ENCODE data around the gene PITX1. TPM values are rescaled to one million over a fixed set of nuclear protein-coding genes. Genes with fewer than 3 reads are reported as not detected.

The PITX1 gene
- total RNA-seq, 6 experiments from 2014 or later = not detected

DNA sequence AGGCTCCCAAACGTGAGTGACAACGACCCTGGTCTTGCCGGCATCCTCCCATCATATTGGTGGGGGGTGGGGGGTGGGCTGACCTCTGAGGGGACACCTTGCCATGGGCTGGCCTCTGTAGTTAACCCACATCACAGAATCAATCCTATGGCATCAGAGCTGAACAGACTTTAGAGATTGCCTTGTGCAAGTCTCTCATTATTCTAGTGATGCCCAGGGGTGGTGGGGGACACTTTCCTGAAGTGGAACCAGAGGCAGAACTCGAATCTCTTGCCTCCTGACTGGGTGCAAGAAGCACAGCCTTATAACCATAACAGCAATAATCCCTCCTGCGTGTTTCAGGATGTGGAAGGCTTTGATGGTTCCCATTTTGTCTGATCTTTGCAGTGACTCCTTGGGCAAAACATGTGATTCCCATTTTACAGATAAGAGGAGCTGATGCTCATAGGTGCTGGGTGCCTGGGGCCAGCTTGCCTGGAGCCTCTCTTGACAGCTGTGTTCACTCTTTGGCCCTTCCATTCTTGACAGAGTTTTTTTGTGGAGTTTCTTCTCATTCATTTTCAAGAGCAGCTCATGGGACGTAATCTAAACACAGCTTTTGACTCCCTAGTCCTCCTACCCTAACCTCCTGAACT is 18.6 kb upstream of the PITX1 start:
- ATAC-seq (no peak), DNase-seq (no peak)
- no peaks in the 10 kb centered on the region for H3K4me1 ChIP-seq
- 50% methylated on average over 2 of the region's 6 CpGs for WGBS (ENCODE audit: insufficient coverage, low coverage, low lambda C conversion rate, missing lambda C conversion rate)
- no peaks in the 10 kb centered on the region for H3K9me3 ChIP-seq
- H3K27me3 ChIP-seq = peaks cover 0 to 4% of the 10 kb centered on the region in 2 donors
- TF ChIP-seq, protein P1, sequence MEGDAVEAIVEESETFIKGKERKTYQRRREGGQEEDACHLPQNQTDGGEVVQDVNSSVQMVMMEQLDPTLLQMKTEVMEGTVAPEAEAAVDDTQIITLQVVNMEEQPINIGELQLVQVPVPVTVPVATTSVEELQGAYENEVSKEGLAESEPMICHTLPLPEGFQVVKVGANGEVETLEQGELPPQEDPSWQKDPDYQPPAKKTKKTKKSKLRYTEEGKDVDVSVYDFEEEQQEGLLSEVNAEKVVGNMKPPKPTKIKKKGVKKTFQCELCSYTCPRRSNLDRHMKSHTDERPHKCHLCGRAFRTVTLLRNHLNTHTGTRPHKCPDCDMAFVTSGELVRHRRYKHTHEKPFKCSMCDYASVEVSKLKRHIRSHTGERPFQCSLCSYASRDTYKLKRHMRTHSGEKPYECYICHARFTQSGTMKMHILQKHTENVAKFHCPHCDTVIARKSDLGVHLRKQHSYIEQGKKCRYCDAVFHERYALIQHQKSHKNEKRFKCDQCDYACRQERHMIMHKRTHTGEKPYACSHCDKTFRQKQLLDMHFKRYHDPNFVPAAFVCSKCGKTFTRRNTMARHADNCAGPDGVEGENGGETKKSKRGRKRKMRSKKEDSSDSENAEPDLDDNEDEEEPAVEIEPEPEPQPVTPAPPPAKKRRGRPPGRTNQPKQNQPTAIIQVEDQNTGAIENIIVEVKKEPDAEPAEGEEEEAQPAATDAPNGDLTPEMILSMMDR (IDR thresholded peaks at IDR 0.05) = no peak
- TF ChIP-seq POLR2A (IDR thresholded peaks at IDR 0.05) = no peak
- H3K4me3 ChIP-seq = no peak overlapping the region
- no peaks in the 10 kb centered on the region for H3K36me3 ChIP-seq
- no peak overlapping the region for H3K27ac ChIP-seq
- intact Hi-C loops (cut with DNase I) = no loop called here

DNA sequence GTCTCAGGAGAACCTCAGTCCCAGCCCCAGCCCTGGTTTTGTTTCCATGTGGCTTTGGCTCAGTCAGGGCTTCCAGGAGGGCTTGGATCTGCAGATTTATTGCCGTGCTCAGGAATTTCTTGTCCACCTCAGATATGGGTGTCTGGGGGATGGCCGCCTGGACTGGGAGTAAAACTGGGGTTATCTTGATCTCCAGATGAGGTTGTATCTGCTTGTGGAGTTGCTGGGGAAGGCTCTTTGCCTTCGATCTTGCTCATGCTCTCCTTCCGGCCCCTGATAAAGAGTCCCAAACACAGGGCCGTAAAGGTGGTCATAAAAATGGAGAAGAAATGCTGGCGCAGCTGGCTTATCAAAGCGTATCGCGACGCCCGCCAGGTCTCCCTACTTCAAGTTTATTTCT is 17.8 kb upstream of the PITX1 start:
- DNase-seq = no peak
- TF ChIP-seq POLR2A (IDR thresholded peaks at IDR 0.05) = no peak
- TF ChIP-seq, protein P1 (IDR thresholded peaks at IDR 0.05) = no peak
- ATAC-seq = no peak
- H3K9me3 ChIP-seq = no peaks in the 10 kb centered on the region
- peaks cover 0 to 4% of the 10 kb centered on the region in 2 donors for H3K27me3 ChIP-seq
- H3K4me1 ChIP-seq = no peaks in the 10 kb centered on the region
- intact Hi-C loops (cut with DNase I) = no loop called here
- no peak overlapping the region for H3K27ac ChIP-seq
- H3K36me3 ChIP-seq = no peaks in the 10 kb centered on the region
- WGBS (ENCODE audit: insufficient coverage, low coverage, low lambda C conversion rate, missing lambda C conversion rate) = 68% methylated on average over 10 of the region's 11 CpGs
- H3K4me3 ChIP-seq = no peak overlapping the region

DNA sequence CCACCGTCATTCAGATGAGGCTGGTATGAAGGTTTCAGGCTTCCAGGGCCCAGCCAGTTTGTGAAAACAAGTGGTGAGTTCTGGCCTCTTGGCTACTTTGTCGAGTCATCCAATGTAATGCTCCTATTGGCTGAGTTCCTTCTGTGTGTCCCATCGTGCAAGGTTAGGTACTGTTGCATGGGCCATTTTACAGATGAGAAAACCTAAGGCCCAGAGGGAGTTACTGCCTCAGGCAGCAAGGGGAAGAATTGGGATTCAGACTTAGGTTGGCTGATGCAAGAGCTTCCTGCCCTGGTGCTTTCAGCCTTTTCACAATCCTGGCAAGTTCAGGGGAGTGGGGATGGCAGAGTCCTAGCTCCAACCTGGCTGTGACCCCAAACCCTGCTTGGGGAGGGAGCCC is 17.4 kb upstream of the PITX1 start:
- TF ChIP-seq, protein P1 (IDR thresholded peaks at IDR 0.05) = no peak
- TF ChIP-seq POLR2A (IDR thresholded peaks at IDR 0.05) = no peak
- Histone ChIP-seq H3K9me3 (no peaks in the 10 kb centered on the region), H3K27ac (no peak overlapping the region), H3K36me3 (no peaks in the 10 kb centered on the region), H3K27me3 (peaks cover 0 to 4% of the 10 kb centered on the region in 2 donors), H3K4me3 (no peak overlapping the region), H3K4me1 (no peaks in the 10 kb centered on the region)
- 33% methylated on average over 3 of the region's 3 CpGs for WGBS (ENCODE audit: insufficient coverage, low coverage, low lambda C conversion rate, missing lambda C conversion rate)
- no peak for ATAC-seq
- intact Hi-C loops (cut with DNase I) = no loop called here
- DNase-seq = no peak

DNA sequence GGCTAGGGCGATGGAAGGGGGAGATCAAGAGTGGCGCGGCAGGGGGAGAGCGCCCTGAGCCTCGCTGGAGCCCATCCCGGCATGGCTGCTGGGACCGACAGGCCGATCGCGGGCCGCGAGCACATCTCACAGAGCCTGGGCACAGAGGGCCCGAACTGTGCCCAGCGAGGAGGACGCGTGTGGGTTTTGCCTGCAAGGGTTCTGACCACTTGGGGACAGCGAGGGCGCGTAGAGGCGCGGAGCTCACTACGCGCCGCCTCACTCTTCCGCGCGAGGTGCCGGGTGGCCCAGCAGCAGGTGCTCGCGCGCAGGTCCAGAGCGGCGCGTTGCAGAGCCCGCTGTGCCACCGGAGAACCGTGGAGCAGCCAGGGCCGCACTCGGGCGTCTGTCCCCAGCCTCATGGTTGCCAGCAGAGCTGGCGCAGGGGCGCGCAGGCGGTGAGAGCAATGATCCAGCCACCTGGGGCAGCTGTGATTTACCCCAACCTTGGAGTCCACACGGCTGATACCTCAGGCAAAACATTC is 16.3 kb upstream of the PITX1 start:
- Histone ChIP-seq H3K27me3 (peaks cover 0 to 4% of the 10 kb centered on the region in 2 donors), H3K4me3 (no peak overlapping the region), H3K9me3 (no peaks in the 10 kb centered on the region), H3K4me1 (no peaks in the 10 kb centered on the region), H3K27ac (no peak overlapping the region), H3K36me3 (no peaks in the 10 kb centered on the region)
- 14% methylated on average over 1 of the region's 45 CpGs for WGBS (ENCODE audit: insufficient coverage, low coverage, low lambda C conversion rate, missing lambda C conversion rate)
- ATAC-seq (no peak), DNase-seq (no peak)
- TF ChIP-seq, protein P1 (IDR thresholded peaks at IDR 0.05) = no peak
- TF ChIP-seq POLR2A (IDR thresholded peaks at IDR 0.05) = no peak
- intact Hi-C loops (cut with DNase I) = no loop called here

Data from right lobe of liver (tissue), 6 donors.